Raji (cell line): ENCODE data around the gene COL19A1.

Experiments
- POLR2A ChIP-seq: IDR thresholded peaks from 2 replicates; pipeline ENCODE4 v1.6.1; 2011; ENCODE audit warnings: low read depth, low read length, control low read depth; ENCODE audit not compliant: insufficient read depth

The COL19A1 gene

GRCh38 chr6:69980624-69981023 lies 114.3 kb downstream of the COL19A1 start:
- TF ChIP-seq POLR2A = no peak

GRCh38 chr6:69984506-69984905 lies 118.2 kb downstream of the COL19A1 start:
- no peak for TF ChIP-seq POLR2A

DNA sequence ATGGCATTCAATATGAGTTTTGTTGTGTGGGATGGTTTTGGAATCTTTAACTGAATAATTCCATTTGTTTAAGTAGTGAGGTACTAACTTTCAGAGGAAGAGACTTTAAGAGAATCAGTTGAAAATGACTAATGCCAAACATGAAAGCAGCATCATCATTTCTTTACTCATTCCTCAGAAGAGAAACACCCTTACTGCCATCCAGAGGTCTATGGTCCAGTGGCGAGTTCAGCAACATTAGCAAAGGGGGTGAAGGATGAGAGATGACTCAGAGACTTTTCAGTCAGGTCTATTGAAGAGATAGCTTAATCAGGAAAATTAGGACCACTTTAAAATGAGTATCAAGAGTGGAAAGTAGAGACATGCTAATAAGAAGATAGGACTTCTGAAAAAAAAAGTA lies 118.8 kb downstream of the COL19A1 start:
- TF ChIP-seq POLR2A = no peak

DNA sequence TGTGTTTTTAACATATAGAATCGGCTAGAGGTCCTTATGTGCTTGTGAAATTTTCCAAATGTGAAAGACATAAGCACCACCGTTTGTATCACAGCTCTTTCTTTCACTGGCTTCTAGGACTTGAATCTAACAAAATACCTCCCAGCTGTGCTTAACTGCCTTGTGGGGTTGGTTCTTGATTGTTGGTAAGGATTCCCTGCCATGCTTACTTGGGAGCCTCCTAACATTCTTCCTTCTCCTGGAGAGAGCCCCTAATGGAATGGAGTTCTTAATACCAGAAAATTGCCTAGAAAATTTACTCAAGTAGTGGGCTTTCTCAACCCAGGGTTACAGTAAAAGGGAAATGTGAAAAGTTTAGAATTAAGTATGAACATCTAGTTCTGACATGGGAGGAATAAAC lies 121.2 kb downstream of the COL19A1 start:
- TF ChIP-seq POLR2A = no peak

DNA sequence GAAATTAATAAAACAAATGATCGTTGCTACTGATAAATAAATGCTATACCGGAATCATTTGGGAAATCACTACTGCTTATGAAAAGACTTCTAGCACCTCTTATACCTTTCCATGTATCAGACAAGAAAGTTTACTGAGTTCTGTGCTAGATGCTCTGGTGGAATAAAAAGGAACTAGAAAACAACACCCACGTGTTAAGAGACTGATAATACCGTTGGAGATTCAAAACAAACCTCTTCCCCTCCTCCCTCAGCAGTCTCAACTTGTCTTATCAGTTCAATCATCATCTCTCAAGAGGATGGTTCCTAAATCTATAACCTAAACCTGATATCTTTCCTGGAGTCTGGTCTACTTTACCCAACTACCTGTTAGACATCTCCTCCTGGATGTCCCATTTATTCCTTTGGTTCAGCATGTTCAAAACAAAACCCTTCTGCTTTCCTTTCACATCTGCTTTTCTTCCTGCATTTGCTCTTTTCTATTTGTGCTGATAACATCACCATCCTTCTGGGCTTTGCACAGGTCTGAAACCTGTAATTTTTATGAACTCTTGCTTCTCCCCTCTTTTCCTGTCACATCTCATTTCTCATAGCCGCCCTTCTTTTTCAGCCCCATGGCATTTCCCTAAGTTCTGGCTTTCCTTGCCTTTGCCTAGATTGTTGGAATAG lies 122.2 kb downstream of the COL19A1 start:
- TF ChIP-seq POLR2A = no peak

DNA sequence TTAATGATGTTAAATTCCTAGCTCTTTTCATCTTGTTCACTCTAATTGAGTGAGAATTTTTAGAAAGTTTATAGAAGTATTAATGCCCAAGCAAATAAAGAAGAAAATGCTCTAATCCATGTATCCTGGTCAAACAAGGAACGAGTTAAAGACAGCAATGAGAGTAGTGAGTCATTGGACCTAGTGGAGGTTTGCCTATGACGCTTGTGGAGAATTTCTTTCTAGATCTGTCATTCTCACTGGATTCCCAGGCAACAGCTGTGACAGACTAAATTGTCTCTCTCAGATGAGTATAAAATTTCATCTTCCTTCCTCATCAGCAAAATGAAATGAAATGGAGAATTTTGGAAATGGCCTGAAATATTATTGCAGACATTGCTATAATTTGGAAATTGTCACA lies 127.9 kb downstream of the COL19A1 start:
- no peak for TF ChIP-seq POLR2A

- TF ChIP-seq POLR2A = no peak
Observed at GRCh38 chr6:70008189-70008588, 141.8 kb downstream of the COL19A1 start.

DNA sequence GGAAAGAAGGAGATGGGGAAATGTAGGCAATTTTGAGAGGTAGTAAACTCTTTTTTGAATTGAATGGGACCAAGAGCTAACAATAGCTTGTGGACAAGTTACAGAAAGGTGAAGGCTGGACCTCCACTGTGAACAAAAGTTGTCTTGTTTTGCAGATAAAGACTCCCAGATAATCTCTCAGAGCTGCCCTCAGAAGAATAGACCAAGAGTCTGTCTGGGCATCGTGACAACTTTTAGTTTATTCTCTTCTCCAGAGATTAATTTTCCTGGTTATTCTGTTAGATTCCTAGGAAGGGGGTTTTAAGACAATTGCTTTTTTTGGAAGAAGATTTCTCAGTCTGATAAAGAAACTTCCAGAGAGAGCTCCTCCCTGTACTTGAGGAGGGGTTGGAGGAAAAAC lies 161.9 kb downstream of the COL19A1 start:
- no peak for TF ChIP-seq POLR2A

GRCh38 chr6:70028926-70029325 lies 162.6 kb downstream of the COL19A1 start:
- no peak for TF ChIP-seq POLR2A

DNA sequence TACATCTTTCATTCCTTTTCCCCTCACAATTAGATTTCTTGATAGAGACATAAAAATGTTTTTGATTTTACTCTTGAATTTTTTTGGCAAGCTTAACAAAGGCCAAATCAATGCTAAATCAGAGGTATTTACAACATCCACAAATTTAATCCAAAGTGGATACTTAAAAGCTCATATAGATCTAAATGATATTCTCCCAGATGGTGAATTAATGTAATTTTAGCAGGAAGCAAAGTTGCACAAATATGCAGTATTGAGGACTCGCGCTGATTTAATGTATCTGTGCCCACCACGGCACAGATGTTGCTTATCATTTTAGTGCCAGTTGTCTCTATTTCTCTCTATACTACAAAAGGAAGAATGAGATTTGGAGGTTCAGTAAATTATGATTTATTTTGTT lies 167.4 kb downstream of the COL19A1 start:
- TF ChIP-seq POLR2A = no peak

DNA sequence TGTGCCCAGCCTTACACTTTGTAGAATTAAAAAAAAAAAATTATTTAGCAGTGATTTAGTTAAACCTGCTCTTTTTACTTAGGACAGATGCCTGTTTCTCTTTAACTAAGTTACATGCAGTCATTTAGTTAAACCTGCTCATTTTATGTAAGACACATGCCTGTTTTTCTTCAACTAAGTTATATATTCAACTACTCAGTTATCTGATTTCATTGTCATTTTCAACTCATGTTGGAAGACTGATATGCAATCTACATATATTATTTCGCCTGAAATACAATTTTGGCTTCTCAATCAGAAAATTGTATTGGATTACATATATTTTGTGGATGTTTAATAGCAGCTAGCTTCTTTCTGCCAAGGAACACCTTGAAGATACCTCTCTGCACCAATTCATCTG lies 171.1 kb downstream of the COL19A1 start:
- no peak for TF ChIP-seq POLR2A

DNA sequence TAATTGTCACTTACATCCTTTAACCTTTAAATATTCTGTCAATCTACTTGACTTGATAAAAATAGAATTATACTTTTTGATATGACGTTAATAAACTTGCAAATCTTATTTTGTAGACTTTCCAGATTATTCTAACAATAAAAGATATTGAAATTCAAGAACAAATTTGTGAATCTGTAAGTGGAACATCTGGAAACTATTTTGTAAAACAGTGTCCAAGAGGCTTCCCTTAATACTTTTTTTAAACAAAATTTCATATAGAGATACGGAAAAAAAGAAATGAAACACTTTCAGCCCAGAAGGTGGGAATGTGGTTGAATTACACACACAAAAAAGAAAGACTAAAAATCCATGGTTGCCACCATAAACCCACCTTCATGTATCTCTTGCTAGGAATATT lies 174.4 kb downstream of the COL19A1 start:
- no peak for TF ChIP-seq POLR2A

DNA sequence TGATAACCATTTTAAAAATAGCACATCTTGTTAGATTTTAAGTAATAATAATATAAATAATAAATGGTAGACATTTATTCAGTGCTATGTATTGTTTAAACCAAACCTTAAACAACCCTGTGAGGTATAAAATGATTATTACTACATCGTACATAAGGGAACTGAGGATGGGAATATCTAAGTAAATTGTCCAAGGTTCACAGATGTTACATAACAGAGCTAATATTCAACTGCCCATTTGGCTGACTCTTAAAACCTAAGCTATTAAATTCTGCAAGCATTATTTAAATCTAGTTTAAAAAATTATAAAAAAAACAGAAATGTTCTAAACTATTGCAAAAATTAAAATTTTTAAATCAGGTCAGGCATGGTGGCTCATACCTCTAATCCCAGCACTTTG lies 175.1 kb downstream of the COL19A1 start:
- TF ChIP-seq POLR2A = no peak

DNA sequence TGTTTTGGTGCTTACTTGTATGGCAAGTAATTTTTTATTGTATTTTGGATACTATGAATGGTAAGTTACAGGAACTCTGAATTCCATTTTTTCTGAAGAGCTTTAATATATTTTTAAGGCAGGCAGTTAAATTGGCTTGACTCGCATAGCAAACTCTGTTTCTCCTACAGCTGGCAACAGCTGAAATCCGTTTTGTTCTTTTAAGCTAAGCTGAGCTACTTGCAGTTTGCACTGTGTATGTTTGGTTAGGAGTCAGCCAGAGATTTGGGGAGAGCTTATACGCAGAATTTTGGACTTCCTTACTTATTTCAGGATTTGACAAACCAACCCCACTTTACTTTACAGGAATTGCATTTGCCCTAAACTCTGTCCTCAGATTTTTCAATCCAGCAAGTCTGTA lies 179.1 kb downstream of the COL19A1 start:
- no peak for TF ChIP-seq POLR2A

DNA sequence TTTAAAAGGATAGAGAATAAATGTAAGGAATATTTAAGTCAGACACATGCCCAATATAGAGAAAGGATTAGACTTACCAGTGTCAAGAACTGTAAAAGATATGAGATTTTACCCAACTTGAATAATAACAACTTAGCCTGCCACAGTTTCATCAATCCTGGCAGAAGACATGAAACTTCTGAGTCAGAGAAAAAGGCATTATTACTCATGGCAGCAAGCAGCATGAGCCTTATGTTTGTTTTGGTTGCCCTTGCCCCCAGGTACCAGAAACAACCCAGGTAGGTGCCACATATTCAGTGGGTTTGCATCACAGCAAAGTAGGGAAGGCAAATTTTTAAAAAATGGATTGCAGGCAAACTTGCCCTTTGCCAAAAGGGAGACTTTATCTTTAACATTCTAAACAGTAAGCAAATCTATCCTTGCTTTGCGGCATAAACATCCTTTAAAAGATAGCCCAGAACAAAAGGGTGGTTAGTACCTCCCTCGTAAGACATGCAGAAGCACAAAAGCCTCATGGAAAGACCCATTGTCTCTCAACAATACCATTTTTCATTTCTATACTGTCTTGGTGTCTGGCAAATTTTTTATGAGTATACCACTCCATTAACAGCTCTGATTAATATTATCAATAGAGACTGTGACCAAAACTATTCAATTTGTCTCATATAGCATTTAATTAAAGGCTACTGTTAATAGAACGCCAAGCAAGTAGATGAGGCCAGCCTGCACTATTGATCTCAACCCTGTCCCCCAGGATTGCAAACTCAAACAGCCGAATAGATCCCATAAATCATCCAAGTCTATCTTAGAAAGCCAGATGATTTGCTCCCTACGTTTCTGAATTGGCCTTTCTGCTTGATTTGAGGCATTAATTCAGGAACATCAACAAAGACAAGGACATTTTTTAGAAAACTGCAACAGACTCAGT lies 185.1 kb downstream of the COL19A1 start:
- no peak for TF ChIP-seq POLR2A

- TF ChIP-seq POLR2A = no peak
Observed at GRCh38 chr6:70059039-70059719, 192.8 kb downstream of the COL19A1 start.

- TF ChIP-seq POLR2A = no peak
Observed at GRCh38 chr6:70060680-70061079, 194.3 kb downstream of the COL19A1 start.

DNA sequence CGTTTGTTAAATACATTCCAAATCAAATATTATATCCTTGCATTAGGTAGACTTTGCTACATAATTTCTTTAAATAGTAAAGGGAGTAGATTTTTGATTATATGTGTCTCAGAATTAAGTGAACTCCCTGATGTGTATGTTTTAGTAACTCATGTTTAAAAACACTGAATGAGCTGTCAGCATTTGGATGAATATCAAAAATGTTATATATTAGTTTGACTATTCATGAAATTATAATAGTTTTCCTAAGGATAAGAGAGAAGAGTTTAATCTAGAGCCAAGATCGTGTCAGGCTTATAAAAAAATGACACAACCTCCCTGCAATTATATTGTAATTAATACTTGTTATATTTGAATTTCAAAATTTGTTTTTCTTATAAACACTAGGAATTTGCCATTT lies 195.2 kb downstream of the COL19A1 start:
- no peak for TF ChIP-seq POLR2A
